Activated CD4-positive, alpha-beta T cell treated with anti-CD3 and anti-CD28 coated beads for 36 hours (primary cell): ENCODE data around the gene THSD7B. TPM values are rescaled to one million over a fixed set of nuclear protein-coding genes. Genes with fewer than 3 reads are reported as not detected.
A peak's percentile ranks its signal among the peaks of the same experiment; 100 is the strongest.
"Not testable (repeated sequence)": the region's sequence is repeated elsewhere in the genome, so short reads cannot be mapped to it uniquely, and the experiment has no call there.

Experiments used
- ATAC-seq: fragments of 200-7000 bp; cut with Tn5 transposase; one replicate; pipeline ENCODE4 v1.10.0; 2021; ENCODE audit warnings: mild to moderate bottlenecking, moderate library complexity
- CTCF ChIA-PET: fragments of 350-600 bp; sonication (Branson Sonifier 250); formaldehyde crosslinking; loops from one replicate; lab custom pipeline; 2021; ENCODE audit warnings: antibody characterized with exemption; lab: Charles Lee
- POLR2A ChIA-PET: fragments of 350-600 bp; sonication (Branson Sonifier 250); formaldehyde crosslinking; loops from one replicate; lab custom pipeline; 2021; ENCODE audit warnings: antibody characterized with exemption, inconsistent platforms; lab: Charles Lee
- DNase-seq: peaks from one replicate; pipeline ENCODE4 v3.0.0-alpha.2; 2020
- H3K27ac Mint-ChIP-seq: one replicate; pipeline ENCODE4 v1.8.0; 2021; ENCODE audit warnings: mixed read lengths
- H3K27me3 Mint-ChIP-seq: one replicate; pipeline ENCODE4 v1.8.0; 2021; ENCODE audit warnings: mixed read lengths
- H3K36me3 Mint-ChIP-seq: one replicate; pipeline ENCODE4 v1.8.0; 2021; ENCODE audit warnings: low read depth, mixed read lengths
- H3K4me1 Mint-ChIP-seq: one replicate; pipeline ENCODE4 v1.8.0; 2021; ENCODE audit warnings: mixed read lengths
- H3K4me3 Mint-ChIP-seq: one replicate; pipeline ENCODE4 v1.8.0; 2021; ENCODE audit warnings: mild to moderate bottlenecking, moderate library complexity, mixed read lengths
- H3K9me3 Mint-ChIP-seq: one replicate; pipeline ENCODE4 v1.8.0; 2021; ENCODE audit warnings: low read depth, mixed read lengths
- intact Hi-C, 2 experiments: fragments of 100-400 bp; cut with DNase I in 1 of 2; cut with micrococcal nuclease in 1 of 2; formaldehyde crosslinking; loops; one replicate each; pipeline versions ENCODE4 v1.14.2 to v1.15.1; 2022 to 2024; cut with DNase I, micrococcal nuclease
- total RNA-seq, 2 experiments: library from RNA; stranded (reverse); gene quantifications; one replicate each; pipeline ENCODE4 v1.2.3, GENCODE V29; 2021

The THSD7B gene
- total RNA-seq, 2 experiments from 2014 or later = not detected

- H3K27me3 Mint-ChIP-seq = no peaks in the 10 kb centered on the region
- H3K4me1 Mint-ChIP-seq = no peaks in the 10 kb centered on the region
- intact Hi-C loops = no loop called here
- ChIA-PET CTCF (no interaction called here), POLR2A (no interaction called here)
- no peak for ATAC-seq
- H3K27ac Mint-ChIP-seq = no peak overlapping the region
- DNase-seq = no peak
- H3K9me3 Mint-ChIP-seq = no peaks in the 10 kb centered on the region
- H3K36me3 Mint-ChIP-seq = no peaks in the 10 kb centered on the region
- no peak overlapping the region for H3K4me3 Mint-ChIP-seq
These were observed 169.8 kb downstream of the THSD7B start for GRCh38 chr2:136935119-136935518.

GRCh38 chr2:136956050-136956449 is 190.7 kb downstream of the THSD7B start:
- Mint-ChIP-seq H3K4me3 (no peak overlapping the region), H3K36me3 (no peaks in the 10 kb centered on the region), H3K9me3 (no peaks in the 10 kb centered on the region), H3K4me1 (no peaks in the 10 kb centered on the region), H3K27me3 (no peaks in the 10 kb centered on the region), H3K27ac (no peak overlapping the region)
- ChIA-PET CTCF (no interaction called here), POLR2A (no interaction called here)
- ATAC-seq (no peak), DNase-seq (no peak)
- intact Hi-C loops = no loop called here

- no peak overlapping the region for H3K27ac Mint-ChIP-seq
- no peaks in the 10 kb centered on the region for H3K4me1 Mint-ChIP-seq
- no peaks in the 10 kb centered on the region for H3K36me3 Mint-ChIP-seq
- H3K27me3 Mint-ChIP-seq = no peaks in the 10 kb centered on the region
- DNase-seq (no peak), ATAC-seq (peak; percentile 23)
- no peak overlapping the region for H3K4me3 Mint-ChIP-seq
- CTCF ChIA-PET = no interaction called here
- POLR2A ChIA-PET = no interaction called here
- intact Hi-C loops = no loop called here
- no peaks in the 10 kb centered on the region for H3K9me3 Mint-ChIP-seq
These were observed 191.7 kb downstream of the THSD7B start for GRCh38 chr2:136957044-136957443.

GRCh38 chr2:136962105-136962725 is 196.9 kb downstream of the THSD7B start:
- no peaks in the 10 kb centered on the region for H3K4me1 Mint-ChIP-seq
- POLR2A ChIA-PET = no interaction called here
- no peaks in the 10 kb centered on the region for H3K36me3 Mint-ChIP-seq
- H3K27ac Mint-ChIP-seq = no peak overlapping the region
- peaks cover 2% of the 10 kb centered on the region for H3K9me3 Mint-ChIP-seq
- H3K27me3 Mint-ChIP-seq = peaks cover 2% of the 10 kb centered on the region
- no peak overlapping the region for H3K4me3 Mint-ChIP-seq
- DNase-seq (no peak), ATAC-seq (no peak)
- intact Hi-C loops = no loop called here
- CTCF ChIA-PET = interaction anchor here (0.9 kb wide), 1 partner anchor 17 kb away, joined by 3 read pairs; no protein-coding TSS in a partner anchor

GRCh38 chr2:136966485-136966884 is 201.1 kb downstream of the THSD7B start:
- ChIA-PET CTCF (no interaction called here), POLR2A (no interaction called here)
- DNase-seq (no peak), ATAC-seq (no peak)
- Mint-ChIP-seq H3K27me3 (peaks cover 2% of the 10 kb centered on the region), H3K9me3 (peaks cover 2% of the 10 kb centered on the region), H3K27ac (no peak overlapping the region), H3K4me3 (no peak overlapping the region), H3K36me3 (no peaks in the 10 kb centered on the region), H3K4me1 (no peaks in the 10 kb centered on the region)
- intact Hi-C loops = no loop called here

GRCh38 chr2:136980303-136980702 is 215.0 kb downstream of the THSD7B start:
- Mint-ChIP-seq H3K36me3 (no peaks in the 10 kb centered on the region), H3K4me1 (no peaks in the 10 kb centered on the region), H3K4me3 (no peak overlapping the region), H3K27me3 (no peaks in the 10 kb centered on the region), H3K9me3 (peaks cover 2% of the 10 kb centered on the region), H3K27ac (no peak overlapping the region)
- CTCF ChIA-PET = no interaction called here
- ATAC-seq (no peak), DNase-seq (no peak)
- intact Hi-C loops = no loop called here
- POLR2A ChIA-PET = no interaction called here

- DNase-seq, H3K27me3 Mint-ChIP-seq, H3K4me1 Mint-ChIP-seq, POLR2A ChIA-PET, intact Hi-C loops, CTCF ChIA-PET, H3K27ac Mint-ChIP-seq, ATAC-seq, H3K9me3 Mint-ChIP-seq, H3K4me3 Mint-ChIP-seq, H3K36me3 Mint-ChIP-seq: not testable (repeated sequence)
These were observed 216.3 kb downstream of the THSD7B start for GRCh38 chr2:136981689-136982088.

GRCh38 chr2:136985044-136985443 is 219.7 kb downstream of the THSD7B start:
- CTCF ChIA-PET = no interaction called here
- POLR2A ChIA-PET = no interaction called here
- Mint-ChIP-seq H3K4me1 (no peaks in the 10 kb centered on the region), H3K36me3 (no peaks in the 10 kb centered on the region), H3K27ac (no peak overlapping the region), H3K9me3 (no peaks in the 10 kb centered on the region), H3K4me3 (no peak overlapping the region), H3K27me3 (peaks cover 4% of the 10 kb centered on the region)
- intact Hi-C loops = no loop called here
- DNase-seq (no peak), ATAC-seq (no peak)

GRCh38 chr2:136986605-136987221 is 221.4 kb downstream of the THSD7B start:
- CTCF ChIA-PET = interaction anchor here (0.6 kb wide), 1 partner anchor 10 kb away, joined by 3 read pairs; no protein-coding TSS in a partner anchor
- no peaks in the 10 kb centered on the region for H3K36me3 Mint-ChIP-seq
- intact Hi-C loops = no loop called here
- no peak for DNase-seq
- POLR2A ChIA-PET = no interaction called here
- no peak overlapping the region for H3K4me3 Mint-ChIP-seq
- ATAC-seq = no peak
- H3K27ac Mint-ChIP-seq = no peak overlapping the region
- H3K9me3 Mint-ChIP-seq = no peaks in the 10 kb centered on the region
- H3K4me1 Mint-ChIP-seq = no peaks in the 10 kb centered on the region
- H3K27me3 Mint-ChIP-seq = peaks cover 8% of the 10 kb centered on the region

GRCh38 chr2:136990316-136990715 is 225.0 kb downstream of the THSD7B start:
- no peak overlapping the region for H3K4me3 Mint-ChIP-seq
- ATAC-seq = no peak
- H3K9me3 Mint-ChIP-seq = no peaks in the 10 kb centered on the region
- no peak overlapping the region for H3K27ac Mint-ChIP-seq
- intact Hi-C loops = no loop called here
- ChIA-PET POLR2A (no interaction called here), CTCF (interaction anchor here (1.0 kb wide), 1 partner anchor 567 kb away, joined by 3 read pairs; no protein-coding TSS in a partner anchor)
- peaks cover 8% of the 10 kb centered on the region for H3K27me3 Mint-ChIP-seq
- H3K36me3 Mint-ChIP-seq = no peaks in the 10 kb centered on the region
- DNase-seq = no peak
- no peaks in the 10 kb centered on the region for H3K4me1 Mint-ChIP-seq

- CTCF ChIA-PET = no interaction called here
These were observed 229.4 kb downstream of the THSD7B start for GRCh38 chr2:136994793-136995192.

GRCh38 chr2:136997557-136997956 is 232.2 kb downstream of the THSD7B start:
- no peak overlapping the region for H3K4me3 Mint-ChIP-seq
- ChIA-PET POLR2A (no interaction called here), CTCF (no interaction called here)
- DNase-seq (no peak), ATAC-seq (no peak)
- H3K9me3 Mint-ChIP-seq = no peaks in the 10 kb centered on the region
- intact Hi-C loops = no loop called here
- H3K36me3 Mint-ChIP-seq = no peaks in the 10 kb centered on the region
- H3K27ac Mint-ChIP-seq = no peak overlapping the region
- peaks cover 2% of the 10 kb centered on the region for H3K27me3 Mint-ChIP-seq
- H3K4me1 Mint-ChIP-seq = no peaks in the 10 kb centered on the region

More at GRCh38 chr2:136994793-136995192, 229.4 kb downstream of the THSD7B start:
- Mint-ChIP-seq H3K36me3 (no peaks in the 10 kb centered on the region), H3K27me3 (peaks cover 4% of the 10 kb centered on the region), H3K27ac (no peak overlapping the region), H3K4me1 (no peaks in the 10 kb centered on the region), H3K9me3 (no peaks in the 10 kb centered on the region), H3K4me3 (no peak overlapping the region)
- intact Hi-C loops = no loop called here
- POLR2A ChIA-PET = no interaction called here
- DNase-seq (no peak), ATAC-seq (no peak)
